Activated T-cell treated with anti-CD3 and anti-CD28 coated beads, Interleukin-2, amount 50 U/mL, for 72 hours (primary cell): Measurements from ENCODE around the gene MATCAP1. TPM values are rescaled to one million over a fixed set of nuclear protein-coding genes. Genes with fewer than 3 reads are reported as not detected.

ENCODE experiments used
- ATAC-seq, 2 donors: fragments of 150-1000 bp; cut with Tn5 transposase; replicated peaks in 1 of 2; 2 replicates each; pipeline ENCODE4 v1.10.0; 2021; ENCODE audit warnings: moderate library complexity in 2 of 2, mild to moderate bottlenecking in 1 of 2
- DNase-seq, 2 donors: peaks; one replicate each; pipeline ENCODE4 v3.0.0; 2021 to 2022; ENCODE audit warnings: mixed read lengths in 1 of 2
- H3K27ac Mint-ChIP-seq: one replicate; pipeline ENCODE4 v1.8.0; 2022; ENCODE audit warnings: mild to moderate bottlenecking, moderate library complexity, mixed read lengths
- H3K27me3 Mint-ChIP-seq: one replicate; pipeline ENCODE4 v1.8.0; 2022; ENCODE audit warnings: low read depth, mixed read lengths
- H3K36me3 Mint-ChIP-seq, 2 donors: one replicate each; pipeline ENCODE4 v1.8.0; 2022; ENCODE audit warnings: mixed read lengths in 2 of 2, mild to moderate bottlenecking in 1 of 2; ENCODE audit not compliant: insufficient read depth in 2 of 2
- H3K4me1 Mint-ChIP-seq: one replicate; pipeline ENCODE4 v1.8.0; 2022; ENCODE audit warnings: low read depth, mixed read lengths
- H3K4me3 Mint-ChIP-seq, 2 donors: one replicate each; pipeline ENCODE4 v1.8.0; 2022; ENCODE audit warnings: mild to moderate bottlenecking in 2 of 2, mixed read lengths in 2 of 2, moderate library complexity in 2 of 2
- H3K9me3 Mint-ChIP-seq, 2 donors: one replicate each; pipeline ENCODE4 v1.8.0; 2022; ENCODE audit warnings: mixed read lengths in 2 of 2
- total RNA-seq, 2 donors: library from RNA; stranded (reverse); gene quantifications; one replicate each; pipeline ENCODE4 v1.2.3, GENCODE V29; 2022

The MATCAP1 gene
- total RNA-seq, 2 donors from 2014 or later: 31.9 to 34.3 TPM

DNA sequence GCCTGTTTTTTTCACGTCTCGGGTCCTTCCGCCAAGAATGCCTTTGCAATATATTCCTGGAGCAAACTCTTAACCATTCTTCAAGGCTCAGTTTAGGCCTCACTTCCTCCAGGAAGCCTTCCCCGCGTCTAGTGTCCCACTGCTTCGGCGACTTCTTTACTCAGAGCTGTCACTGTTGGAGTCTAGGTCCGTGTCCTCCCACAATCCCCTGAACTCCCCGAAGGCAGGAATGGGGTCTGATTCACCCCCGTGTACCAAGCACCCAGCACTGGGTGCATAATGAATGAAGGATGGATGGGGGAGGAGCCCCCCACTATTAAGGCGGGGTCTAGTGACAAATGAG is 508 bp downstream of the MATCAP1 start:
- H3K27ac Mint-ChIP-seq: no peak overlapping the region
- peaks cover 21% of the 10 kb centered on the region for H3K27me3 Mint-ChIP-seq
- H3K36me3 Mint-ChIP-seq: peaks cover 0 to 2% of the 10 kb centered on the region in 2 donors

DNA sequence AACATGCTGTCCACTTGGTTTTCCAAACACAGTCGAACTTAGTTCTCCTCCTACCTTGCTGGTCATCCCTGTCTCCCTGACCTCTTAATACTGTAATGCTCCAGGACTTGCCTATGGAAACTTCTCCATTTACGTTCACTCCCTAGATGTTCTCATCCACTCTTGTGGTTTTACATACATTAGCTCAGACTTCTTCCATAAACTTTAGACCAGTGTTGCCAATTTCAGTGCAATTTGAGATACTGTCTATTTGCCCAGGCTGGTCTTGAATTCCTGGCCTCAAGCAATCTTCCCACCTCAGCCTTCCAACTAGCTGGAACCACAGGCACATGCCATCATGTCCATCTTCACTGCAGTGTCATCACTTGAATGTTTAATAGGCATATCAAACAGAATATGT is 1.5 kb downstream of the MATCAP1 start:
- Mint-ChIP-seq H3K36me3 (peaks cover 0 to 2% of the 10 kb centered on the region in 2 donors), H3K27me3 (peaks cover 28% of the 10 kb centered on the region), H3K4me3 (no peak overlapping the region), H3K27ac (no peak overlapping the region), H3K9me3 (no peaks in the 10 kb centered on the region), H3K4me1 (peaks cover 27% of the 10 kb centered on the region)
- DNase-seq (no peak), ATAC-seq (no peak)

More for the DNA sequence above, 508 bp downstream of the MATCAP1 start:
- Mint-ChIP-seq H3K9me3 (no peaks in the 10 kb centered on the region), H3K4me1 (peaks cover 19% of the 10 kb centered on the region), H3K4me3 (no peak overlapping the region)
- DNase-seq (no peak), ATAC-seq (no peak)

DNA sequence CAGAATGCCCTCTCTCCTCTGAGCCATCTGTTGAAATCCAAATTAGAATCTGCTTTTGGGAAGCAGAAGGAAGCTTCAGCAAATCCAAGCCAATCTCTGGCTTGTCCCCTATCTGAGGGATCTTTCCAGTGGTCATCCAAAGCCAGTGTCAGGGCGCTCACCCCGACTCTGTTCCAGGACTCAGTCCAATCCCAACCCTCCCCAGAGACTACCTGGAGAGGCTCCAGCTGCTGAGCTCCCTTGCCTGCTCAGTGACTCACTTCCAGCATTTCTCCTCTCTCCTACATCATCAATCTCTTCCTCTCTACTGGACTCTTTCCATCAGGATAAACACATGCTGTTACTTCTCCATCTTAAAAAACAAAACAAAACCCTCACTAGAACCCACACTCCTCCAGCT is 2.4 kb downstream of the MATCAP1 start:
- Mint-ChIP-seq H3K36me3 (peaks cover 0 to 2% of the 10 kb centered on the region in 2 donors), H3K27ac (no peak overlapping the region), H3K27me3 (peaks cover 36% of the 10 kb centered on the region), H3K4me1 (peaks cover 28% of the 10 kb centered on the region), H3K9me3 (no peaks in the 10 kb centered on the region), H3K4me3 (no peak overlapping the region)
- ATAC-seq (no peak), DNase-seq (no peak)

DNA sequence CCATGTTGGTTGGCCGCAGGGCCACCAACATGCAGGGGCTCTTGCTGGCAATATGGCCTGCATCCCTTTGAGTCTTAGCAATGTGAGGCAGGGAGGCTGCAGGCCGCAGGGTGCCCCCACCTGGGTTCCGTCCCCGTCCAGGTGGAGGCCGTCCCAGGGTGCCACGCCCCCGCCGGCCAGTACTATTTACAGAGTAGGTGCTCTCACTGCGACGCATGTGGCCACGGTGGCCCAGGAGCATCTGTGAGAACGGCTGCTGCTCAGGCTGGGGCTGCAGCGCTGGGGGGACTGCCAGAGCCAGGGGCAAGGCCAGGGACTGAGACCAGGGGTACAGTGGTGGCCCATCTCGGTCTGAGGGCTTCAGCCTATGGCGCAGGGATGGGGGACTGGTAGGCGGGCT is 3.6 kb downstream of the MATCAP1 start:
- DNase-seq (no peak), ATAC-seq (no peak)
- H3K27me3 Mint-ChIP-seq: peaks cover 40% of the 10 kb centered on the region
- H3K4me3 Mint-ChIP-seq: no peak overlapping the region
- H3K36me3 Mint-ChIP-seq: peaks cover 0 to under 1% of the 10 kb centered on the region in 2 donors
- no peak overlapping the region for H3K27ac Mint-ChIP-seq
- peaks cover 21% of the 10 kb centered on the region for H3K4me1 Mint-ChIP-seq
- no peaks in the 10 kb centered on the region for H3K9me3 Mint-ChIP-seq

DNA sequence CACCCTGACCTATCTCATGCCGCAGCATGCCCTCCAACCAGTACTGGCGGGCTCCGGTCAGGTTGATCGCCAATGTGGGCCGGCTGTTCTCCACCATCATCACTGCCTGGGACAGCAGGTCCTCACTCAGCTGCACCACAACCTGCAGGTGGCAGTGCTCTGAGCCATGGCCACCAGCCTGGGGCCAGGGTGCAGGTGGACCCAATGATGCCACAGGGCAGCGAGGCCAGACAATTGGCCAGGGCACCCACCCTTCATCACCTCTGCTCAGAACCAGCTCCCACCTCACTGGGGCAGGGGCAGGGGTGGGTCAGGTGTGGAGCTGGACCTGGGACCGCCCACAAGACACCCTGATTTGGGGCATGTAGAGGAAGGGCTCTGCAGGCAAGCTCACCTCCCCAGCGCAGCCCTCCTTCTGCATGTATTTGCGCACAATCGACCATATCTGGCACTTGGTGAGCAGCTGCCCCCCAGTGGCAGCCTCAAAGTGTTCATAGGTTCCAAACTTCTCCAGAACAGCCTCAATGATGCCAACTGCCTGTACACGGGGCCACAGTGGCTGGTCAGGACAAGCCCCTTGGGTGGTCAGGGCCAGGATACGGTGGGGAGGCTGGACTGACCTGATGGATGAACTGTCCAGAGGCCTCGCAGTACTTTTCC is 4.2 kb downstream of the MATCAP1 start:
- H3K36me3 Mint-ChIP-seq: no peaks in the 10 kb centered on the region
- ATAC-seq: no peak
- peaks cover 15% of the 10 kb centered on the region for H3K4me1 Mint-ChIP-seq
- no peak for DNase-seq
- no peak overlapping the region for H3K27ac Mint-ChIP-seq
- peak overlapping the region in 1 of 2 donors; percentile 21 for H3K4me3 Mint-ChIP-seq
- H3K9me3 Mint-ChIP-seq: no peaks in the 10 kb centered on the region
- H3K27me3 Mint-ChIP-seq: peaks cover 37% of the 10 kb centered on the region

DNA sequence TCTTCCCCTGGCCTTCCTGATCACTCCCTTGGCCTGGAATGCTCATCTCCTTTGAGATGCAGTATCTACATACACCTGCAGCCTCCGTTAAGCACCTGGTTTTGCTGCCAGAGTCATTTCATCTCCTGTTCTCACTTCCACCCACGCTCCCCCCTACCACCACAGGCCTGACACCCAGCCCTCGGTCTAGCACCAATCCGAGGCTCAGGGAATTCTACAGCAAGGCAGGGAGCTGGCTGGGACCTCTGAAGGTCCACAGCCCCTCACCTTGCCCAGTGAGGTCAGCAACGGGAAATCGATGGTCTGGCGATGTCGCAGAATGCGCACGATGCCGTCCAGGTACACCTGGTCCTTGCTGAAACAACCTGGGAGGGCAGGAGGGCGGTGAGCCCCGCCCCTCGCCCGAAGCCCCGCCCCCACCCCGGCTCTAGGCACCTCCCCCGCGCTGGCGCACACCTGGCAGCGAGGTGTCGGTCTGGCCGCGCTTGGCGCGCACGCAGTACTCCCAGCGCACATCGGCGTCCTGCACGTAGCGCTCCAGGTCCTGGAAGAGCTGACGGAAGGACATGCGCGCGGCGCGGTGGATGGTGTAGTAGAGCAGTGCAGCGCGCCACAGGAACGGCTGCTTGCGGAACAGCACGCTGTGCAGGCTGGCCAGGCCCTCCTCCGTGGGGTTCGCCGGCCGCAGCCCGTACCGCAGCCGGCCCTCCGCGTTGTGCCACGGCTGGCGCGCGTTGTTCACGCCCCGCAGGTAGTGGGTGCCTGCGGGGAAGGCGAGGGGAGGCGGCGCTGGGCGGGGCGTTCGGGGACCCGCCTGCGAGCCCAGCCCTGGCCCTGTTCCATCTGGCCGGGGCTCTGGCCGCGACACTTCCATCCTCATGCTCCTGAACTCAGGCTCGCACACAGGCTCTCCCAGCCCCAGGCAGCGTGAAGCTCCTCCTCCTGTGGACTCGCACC is 5.7 kb downstream of the MATCAP1 start:
- H3K27me3 Mint-ChIP-seq: peaks cover 47% of the 10 kb centered on the region
- DNase-seq (peak; percentile 50 to 54), ATAC-seq (peak; percentile 50 to 53)
- no peaks in the 10 kb centered on the region for H3K36me3 Mint-ChIP-seq
- H3K4me1 Mint-ChIP-seq: peaks cover 25% of the 10 kb centered on the region
- no peaks in the 10 kb centered on the region for H3K9me3 Mint-ChIP-seq
- no peak overlapping the region for H3K27ac Mint-ChIP-seq
- peak overlapping the region; percentile 65 to 67 for H3K4me3 Mint-ChIP-seq

DNA sequence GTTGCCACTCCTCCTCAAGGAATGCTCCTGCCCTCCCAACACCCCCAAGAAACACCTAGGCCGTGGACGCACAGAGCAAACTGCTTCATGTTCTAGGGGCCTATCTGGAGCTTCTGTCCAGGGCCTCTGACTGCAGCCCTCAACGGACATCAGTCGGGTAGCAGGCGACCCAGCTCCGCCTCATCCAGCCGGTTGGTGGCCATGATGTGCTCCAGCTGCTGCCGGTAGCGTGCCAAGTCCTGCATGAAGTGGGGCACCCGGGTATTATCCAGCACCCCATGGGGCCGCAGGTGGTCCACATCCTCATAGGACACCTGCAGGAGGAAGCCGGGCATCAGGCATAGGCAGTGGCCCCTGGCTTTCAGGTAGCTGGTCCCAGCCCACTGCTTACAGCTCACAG is 7.1 kb downstream of the MATCAP1 start:
- Mint-ChIP-seq H3K4me3 (no peak overlapping the region), H3K27ac (no peak overlapping the region), H3K9me3 (no peaks in the 10 kb centered on the region), H3K4me1 (peaks cover 30% of the 10 kb centered on the region), H3K27me3 (peaks cover 61% of the 10 kb centered on the region), H3K36me3 (no peaks in the 10 kb centered on the region)
- ATAC-seq (no peak), DNase-seq (no peak)

DNA sequence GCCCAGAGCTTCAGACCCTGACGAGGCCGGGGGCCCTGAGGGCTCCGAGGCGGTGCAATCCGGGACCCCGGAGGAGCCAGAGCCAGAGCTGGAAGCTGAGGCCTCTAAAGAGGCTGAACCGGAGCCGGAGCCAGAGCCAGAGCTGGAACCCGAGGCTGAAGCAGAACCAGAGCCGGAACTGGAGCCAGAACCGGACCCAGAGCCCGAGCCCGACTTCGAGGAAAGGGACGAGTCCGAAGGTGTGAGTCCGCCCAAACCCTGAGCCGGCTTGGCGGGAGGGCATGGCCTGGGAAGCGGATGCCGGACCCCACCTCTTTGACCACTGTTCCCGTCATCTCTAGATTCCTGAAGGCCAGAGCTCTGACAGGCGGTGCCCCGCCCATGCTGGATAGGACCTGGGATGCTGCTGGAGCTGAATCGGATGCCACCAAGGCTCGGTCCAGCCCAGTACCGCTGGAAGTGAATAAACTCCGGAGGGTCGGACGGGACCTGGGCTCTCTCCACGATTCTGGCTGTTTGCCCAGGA is 9.0 kb downstream of the MATCAP1 start:
- Mint-ChIP-seq H3K4me1 (peaks cover 46% of the 10 kb centered on the region), H3K9me3 (no peaks in the 10 kb centered on the region)

DNA sequence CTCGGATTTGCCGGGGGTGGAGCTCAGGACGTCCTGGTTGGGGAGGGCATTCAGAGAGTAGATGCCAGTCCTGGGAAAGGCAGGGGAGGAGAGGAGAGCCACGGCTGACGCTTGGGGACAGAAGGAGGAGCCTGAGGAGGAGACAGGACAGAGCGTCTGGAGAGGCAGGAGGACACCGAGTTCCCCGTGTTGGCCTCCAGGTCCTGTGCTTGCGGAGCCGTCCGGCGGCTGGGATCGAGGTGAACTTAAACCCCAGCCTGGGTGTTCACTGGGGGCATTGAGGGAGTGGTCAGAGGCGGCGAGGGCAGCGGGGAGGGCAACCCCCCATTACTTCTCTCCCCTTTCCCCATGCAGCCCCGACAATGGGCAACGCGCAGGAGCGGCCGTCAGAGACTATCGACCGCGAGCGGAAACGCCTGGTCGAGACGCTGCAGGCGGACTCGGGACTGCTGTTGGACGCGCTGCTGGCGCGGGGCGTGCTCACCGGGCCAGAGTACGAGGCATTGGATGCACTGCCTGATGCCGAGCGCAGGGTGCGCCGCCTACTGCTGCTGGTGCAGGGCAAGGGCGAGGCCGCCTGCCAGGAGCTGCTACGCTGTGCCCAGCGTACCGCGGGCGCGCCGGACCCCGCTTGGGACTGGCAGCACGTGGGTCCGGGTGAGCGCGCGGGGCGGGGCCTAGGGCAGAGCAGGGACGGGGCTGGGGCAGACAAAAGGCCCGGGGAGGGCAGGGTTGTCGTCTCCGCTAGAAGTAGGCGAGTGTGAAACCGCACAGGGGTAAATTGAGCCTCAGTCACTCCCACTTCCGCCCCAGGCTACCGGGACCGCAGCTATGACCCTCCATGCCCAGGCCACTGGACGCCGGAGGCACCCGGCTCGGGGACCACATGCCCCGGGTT is 9.7 kb downstream of the MATCAP1 start:
- H3K4me1 Mint-ChIP-seq: peaks cover 49% of the 10 kb centered on the region
- H3K9me3 Mint-ChIP-seq: no peaks in the 10 kb centered on the region
- no peaks in the 10 kb centered on the region for H3K36me3 Mint-ChIP-seq
- H3K27me3 Mint-ChIP-seq: peaks cover 80% of the 10 kb centered on the region
- H3K27ac Mint-ChIP-seq: no peak overlapping the region
- peak; percentile 72 to 78 for DNase-seq
- ATAC-seq: peak; percentile 76 to 80
- peak overlapping the region; percentile 83 to 92 for H3K4me3 Mint-ChIP-seq

More for the DNA sequence above, 9.0 kb downstream of the MATCAP1 start:
- Mint-ChIP-seq H3K27ac (no peak overlapping the region), H3K36me3 (no peaks in the 10 kb centered on the region), H3K4me3 (peak overlapping the region; percentile 83 to 92), H3K27me3 (peaks cover 76% of the 10 kb centered on the region)
- DNase-seq (no peak), ATAC-seq (no peak)

DNA sequence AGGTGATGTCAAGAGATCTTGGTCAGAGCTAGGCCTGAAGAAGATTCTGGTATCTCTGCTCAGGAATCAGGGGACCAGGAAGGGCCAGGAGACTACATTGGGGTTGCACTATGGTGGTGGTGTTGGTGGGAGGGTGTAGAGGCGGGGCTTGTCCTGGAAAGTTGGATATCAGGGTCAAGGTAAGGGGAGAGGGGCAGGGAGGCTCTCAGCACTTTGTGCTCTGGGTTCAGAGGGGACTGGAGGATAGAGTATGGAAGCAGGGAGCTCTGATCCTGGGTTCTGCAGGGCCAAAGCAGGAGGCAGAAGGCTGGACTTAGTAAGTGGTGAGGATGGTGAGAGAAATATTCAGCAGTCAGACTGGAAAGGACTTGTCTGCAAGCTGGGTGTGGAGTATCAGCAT is 10.4 kb downstream of the MATCAP1 start:
- Mint-ChIP-seq H3K27me3 (peaks cover 81% of the 10 kb centered on the region), H3K27ac (no peak overlapping the region)
- ATAC-seq: no peak

DNA sequence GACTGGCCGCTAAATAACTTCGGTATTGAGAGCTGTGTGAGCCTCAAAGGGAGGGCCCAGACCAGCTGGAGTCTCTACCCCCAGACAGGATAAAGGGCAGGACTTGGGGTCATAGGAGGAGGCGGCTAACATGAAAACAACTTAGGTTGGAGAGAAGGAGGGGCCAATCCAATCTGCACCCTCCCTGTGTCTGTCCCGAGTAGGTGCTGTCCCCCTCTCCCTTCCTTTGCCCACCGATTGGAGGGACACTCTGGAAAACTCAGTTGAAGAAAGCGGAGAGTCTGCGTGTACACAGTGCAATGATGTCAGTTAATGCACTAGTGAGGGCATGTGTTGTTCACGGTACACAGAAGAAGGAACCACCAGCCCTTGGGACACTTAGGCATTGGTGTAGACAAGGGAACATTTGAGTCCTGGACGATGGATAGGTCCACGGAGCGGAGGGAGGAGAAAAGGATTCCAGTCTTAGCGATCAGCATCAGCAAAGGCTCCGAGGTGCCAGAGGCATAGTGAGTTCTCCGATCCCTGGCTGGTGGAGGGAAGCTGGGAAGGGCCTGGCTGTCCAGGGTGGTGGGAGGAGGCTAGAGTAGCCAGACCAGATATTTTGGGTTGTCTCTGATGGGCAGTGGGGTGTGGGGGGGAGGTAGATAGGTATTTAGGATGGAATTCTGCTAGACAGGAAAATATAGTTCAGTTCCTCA is 12.7 kb downstream of the MATCAP1 start:
- no peaks in the 10 kb centered on the region for H3K9me3 Mint-ChIP-seq
- H3K27ac Mint-ChIP-seq: no peak overlapping the region
- H3K36me3 Mint-ChIP-seq: no peaks in the 10 kb centered on the region
- peaks cover 86% of the 10 kb centered on the region for H3K27me3 Mint-ChIP-seq
- DNase-seq (no peak), ATAC-seq (peak in 1 of 2 donors; percentile 1)
- H3K4me1 Mint-ChIP-seq: peaks cover 49% of the 10 kb centered on the region
- H3K4me3 Mint-ChIP-seq: peak overlapping the region; percentile 37 to 67

More for the DNA sequence above, 10.4 kb downstream of the MATCAP1 start:
- no peaks in the 10 kb centered on the region for H3K36me3 Mint-ChIP-seq
- peaks cover 47% of the 10 kb centered on the region for H3K4me1 Mint-ChIP-seq
- no peak for DNase-seq
- no peaks in the 10 kb centered on the region for H3K9me3 Mint-ChIP-seq
- H3K4me3 Mint-ChIP-seq: peak overlapping the region; percentile 83 to 92
